UCSD-AML1 (cell line): ENCODE data around the gene LRRC42.

Experiments
- DNase-seq: peaks from one replicate; lab custom pipeline; 2025; ENCODE audit not compliant: unreplicated experiment; lab: John Stamatoyannopoulos, UW

Gene LRRC42

DNA sequence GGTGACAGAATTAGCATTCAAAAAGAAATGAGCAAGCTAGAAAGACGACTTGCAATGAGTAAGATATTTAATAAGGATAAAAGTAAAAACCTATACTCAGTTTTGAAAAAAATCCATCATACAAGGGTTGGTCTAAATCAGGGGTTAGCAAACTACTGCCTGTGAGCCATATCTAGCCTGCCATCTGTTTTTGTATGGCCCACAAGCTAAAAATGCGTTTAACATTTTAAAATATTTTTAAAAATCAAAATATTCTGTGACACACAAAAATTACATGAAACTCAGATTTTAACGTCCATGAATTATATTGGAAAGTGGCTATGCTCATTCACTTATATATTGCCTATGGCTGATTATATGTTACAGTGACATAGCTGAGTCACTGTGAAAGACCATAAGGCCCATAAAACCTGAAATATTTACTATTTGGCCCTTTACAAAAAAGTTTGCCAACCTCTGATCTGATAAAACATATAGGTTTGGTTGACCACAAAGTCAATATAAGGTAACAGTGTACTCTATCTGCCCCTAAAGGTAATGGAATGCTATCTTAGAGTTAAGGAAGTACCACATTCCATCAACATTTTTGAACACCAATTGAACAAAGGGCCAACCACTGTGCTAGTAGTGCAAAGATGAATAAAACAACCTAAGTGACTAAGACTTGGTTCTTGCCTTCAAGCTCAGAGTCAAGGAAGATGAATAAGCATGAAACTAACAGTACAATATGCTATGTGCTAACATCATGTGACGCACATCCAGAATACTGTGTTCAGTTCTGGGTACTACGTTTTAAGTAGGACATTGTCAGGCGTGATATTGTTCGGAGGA, 3.8 kb upstream of the LRRC42 start:
- no peak for DNase-seq

DNA sequence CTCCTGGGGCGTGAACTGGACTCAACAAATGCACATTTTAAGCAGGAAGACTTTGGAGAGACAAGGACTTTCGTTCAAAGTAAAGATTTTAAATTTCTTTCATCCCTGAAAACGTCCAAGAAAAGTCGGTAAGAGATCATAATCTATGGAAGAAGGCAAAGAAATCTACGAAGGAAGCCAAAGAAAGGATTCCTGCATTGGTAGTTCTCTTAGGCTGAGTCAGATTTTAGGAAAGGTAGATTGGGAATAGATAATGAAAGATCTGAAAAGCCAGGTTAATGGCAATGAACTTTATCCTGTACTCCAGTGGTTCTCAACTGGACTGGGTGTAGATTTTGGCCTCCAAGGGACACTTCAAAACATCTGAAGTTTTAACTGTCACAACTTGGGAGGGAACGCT, 3.1 kb upstream of the LRRC42 start:
- no peak for DNase-seq

- no peak for DNase-seq
These were observed 2.6 kb upstream of the LRRC42 start for GRCh38 chr1:53943490-53944043.

- no peak for DNase-seq
These were observed 1.5 kb upstream of the LRRC42 start for GRCh38 chr1:53944469-53945182.

DNA sequence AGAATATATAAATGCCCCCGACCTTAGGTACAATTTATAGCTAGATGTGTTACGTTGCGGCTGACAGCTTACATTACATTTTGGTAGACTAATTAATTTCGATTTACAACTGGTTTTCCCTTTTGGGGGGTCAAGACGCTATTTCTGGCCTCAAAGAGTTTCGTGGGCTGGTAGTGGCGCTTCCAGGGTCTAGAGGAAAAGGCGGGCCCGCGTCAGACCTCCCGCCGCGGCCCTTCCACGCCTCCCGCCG, 1.0 kb upstream of the LRRC42 start:
- DNase-seq: no peak

DNA sequence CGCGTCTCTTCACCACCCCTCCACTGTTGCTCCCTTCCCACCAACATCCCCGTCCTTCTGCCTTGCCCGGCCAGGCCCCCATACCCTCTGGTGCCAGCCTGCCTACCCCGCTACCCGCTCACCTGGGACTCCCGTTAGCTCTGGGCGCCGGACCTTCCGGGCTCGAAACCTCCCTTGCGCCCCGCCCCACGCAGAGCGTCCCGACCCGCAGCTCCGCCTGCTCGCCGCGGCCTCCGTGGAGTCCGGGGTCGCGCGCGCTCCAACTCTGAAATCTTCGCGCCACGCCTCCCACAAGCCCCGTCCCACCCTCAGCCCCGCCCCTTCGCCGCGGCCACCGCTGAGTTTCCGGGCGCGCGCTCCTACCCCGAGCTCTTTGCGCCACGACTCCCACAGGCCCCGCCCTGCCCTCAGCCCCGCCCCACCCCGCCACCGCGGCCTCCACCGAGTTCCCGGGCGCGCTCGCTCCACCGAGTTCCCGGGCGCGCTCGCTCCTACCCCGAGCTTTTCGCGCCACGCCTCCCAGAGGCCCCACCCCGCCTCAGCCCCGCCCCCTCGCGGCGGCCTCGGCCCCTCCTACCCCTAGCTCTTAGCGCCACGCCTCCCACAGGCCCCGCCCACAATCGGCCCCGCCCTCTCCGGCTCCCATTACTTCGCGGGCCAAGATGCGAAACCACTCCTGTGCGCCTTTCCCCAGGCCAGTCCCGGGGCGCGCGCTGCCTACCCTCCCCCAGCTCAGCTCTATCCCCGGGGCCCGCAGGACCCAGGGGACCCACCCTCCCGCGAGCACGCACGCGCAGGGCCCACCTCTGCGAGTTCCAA, 508 bp upstream of the LRRC42 start, which contains the start of gene IFT25:
TSS of gene IFT25 (minus strand) at position 267 of the 819 bp plus-strand sequence. CDS start 5,617 bp downstream, outside the sequence.
- DNase-seq: peak; percentile 100

DNA sequence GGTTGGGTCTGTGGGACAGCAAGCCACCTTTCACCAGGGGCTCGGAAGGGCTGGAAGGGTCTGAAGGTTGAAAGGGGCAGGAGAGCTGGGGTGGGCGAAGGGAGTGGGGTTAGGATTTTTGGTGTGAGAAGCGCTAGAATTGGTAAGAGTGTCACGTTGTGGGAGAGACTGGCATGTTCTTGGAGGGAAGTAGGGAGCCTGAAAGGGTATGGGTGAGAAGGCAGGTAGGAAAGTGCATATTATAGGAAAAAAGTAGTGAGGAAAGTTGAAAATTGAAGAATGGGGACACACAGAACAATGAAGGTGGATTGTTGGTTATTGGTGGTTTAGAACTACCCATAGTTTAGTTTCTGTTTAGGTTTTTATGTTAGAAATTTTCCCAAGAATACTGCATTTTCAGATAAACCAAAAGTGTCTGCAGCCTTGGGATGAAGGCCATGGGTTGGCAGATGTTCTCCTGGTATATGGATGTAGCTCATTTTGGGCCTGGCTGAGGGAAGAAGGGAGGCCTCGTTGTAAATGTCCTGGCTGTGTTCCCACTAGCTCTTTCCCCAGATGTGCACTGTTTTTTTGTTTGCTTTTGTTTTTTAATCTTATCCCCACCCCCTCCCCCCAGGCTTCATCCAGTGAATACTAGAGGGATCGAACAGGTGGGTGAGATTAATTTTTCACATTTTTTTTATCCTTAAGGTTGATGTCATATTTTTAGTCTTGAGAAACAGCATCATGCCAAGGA, 1.2 kb downstream of the LRRC42 start:
- DNase-seq: no peak

DNA sequence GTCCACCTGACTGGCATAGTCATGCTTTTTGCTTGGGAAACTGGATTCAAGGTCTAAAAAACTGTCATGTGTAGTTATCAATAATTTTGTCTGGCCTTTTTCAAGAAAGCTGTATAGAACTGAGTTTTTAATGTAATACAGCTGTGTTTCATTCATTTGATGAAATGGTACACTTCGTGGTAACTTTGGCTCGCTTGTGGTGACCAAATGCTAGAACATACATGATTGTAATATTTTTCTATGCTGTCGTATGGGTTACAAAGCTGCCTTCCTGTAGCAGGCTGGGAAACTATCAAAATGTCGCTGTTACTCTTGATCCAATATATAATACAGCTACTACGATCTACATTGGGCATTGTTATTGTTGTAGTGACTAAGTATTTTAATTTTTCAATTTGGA, 2.1 kb downstream of the LRRC42 start:
- DNase-seq: no peak

- no peak for DNase-seq
These were observed 3.2 kb downstream of the LRRC42 start for GRCh38 chr1:53949023-53949990.

GRCh38 chr1:53951697-53952096, 5.5 kb downstream of the LRRC42 start:
- no peak for DNase-seq

DNA sequence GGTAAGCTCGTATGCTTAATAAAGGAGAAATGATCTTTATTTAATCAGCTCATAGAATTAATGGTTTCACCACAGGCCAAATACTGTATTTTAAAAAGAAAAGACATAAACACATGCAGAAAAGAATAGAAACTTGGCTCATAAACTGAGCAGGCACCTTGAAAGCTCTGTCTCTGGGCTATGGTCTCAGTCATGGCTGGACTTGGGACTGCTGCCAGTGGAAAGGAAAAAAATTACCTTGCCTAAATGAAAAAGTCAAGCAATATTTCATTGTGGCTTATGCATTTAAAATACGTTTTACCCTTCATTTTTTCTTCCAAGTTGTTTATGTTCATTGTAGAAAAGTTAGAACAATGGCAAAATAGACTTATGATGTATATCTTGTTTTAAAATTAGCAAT, 8.0 kb downstream of the LRRC42 start:
- no peak for DNase-seq

GRCh38 chr1:53956308-53957168, 10.4 kb downstream of the LRRC42 start:
- DNase-seq: no peak

DNA sequence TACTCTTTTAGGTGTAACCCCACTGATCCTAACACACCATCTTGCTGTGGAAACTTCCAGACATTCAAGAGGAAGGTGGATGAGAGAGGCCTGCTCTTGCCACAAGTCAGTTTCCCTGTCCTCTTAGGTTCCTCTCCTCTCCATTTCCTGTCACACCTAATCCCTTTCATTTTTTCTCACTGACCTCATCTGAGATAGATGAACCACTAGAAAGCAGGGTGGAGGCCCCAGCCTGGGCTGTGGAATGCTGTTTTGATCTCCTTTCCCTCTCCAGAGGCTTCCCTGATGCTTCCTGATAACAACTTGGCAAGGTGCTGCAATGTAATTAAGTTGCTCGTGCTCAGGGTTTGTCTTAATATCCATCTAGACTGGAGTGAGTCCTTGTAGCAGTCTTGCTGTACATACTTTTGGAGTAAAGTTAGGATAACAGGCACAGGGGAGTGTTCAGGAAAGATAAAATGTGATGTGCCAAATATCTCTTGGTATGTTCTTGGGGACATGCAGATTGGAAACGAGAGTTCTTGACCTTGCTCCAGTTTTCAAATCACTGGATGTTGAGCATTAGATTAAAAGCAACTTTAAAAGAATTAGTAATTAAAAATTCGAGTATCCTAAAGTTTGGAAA, 11.2 kb downstream of the LRRC42 start:
- DNase-seq: no peak

- DNase-seq: no peak
These were observed 13.6 kb downstream of the LRRC42 start for GRCh38 chr1:53959664-53960250.

DNA sequence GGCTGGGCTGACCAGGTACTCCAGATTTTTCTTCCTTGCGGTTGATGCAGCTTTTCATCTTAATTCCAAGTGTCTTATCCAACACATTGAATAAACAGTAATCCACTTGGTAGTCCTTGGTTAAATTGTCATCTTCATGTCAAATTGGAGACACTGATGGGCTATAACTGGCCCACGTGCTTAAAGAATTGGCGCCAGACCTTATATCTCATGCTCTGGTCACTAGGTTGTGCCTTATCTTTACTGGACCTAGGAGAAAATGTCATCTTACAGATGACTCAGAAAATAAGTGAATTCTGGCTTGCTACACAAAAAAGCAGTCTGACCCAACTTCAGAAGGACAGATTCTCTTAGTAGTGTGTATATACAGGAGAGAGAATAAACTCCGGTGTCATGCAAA, 16.2 kb downstream of the LRRC42 start:
- DNase-seq: no peak

DNA sequence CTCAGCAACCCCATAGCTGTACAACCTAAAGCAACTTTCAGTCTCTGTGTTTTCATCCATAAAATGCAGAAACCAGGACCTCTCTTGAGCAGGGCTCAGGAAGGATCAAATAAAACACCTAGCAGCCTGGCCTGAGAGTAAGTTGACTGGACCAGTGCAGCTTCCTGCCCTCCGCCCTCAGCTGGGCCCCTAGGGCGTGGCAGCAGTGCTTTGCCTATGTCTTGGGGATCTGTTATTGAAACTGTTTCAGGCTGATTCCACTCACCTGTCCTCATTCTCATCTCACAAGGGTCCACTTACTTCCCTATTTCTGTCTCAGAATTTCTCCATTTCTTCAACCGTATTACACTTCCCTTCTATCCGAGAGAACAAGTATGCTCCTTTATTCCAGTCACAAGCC, 17.3 kb downstream of the LRRC42 start:
- no peak for DNase-seq

- no peak for DNase-seq
These were observed 18.0 kb downstream of the LRRC42 start for GRCh38 chr1:53964109-53964508.

DNA sequence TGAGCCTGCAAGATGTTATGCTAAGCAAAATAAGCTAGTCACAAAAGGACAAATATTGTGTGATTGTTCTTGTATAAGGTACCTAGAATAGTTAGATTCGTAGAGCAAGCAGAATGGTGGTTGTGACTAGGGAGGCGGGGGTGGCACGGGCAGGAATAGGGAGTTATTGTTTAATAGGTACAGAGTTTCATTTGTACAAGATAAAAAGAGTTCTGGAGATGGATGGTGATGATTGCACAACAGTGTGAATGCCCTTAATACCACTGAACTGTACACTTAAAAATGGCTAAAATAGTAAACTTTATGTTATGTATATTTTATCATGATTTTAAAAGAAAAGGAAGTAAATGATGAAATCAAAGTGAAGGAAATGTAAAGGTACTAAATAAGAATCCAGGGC, 20.6 kb downstream of the LRRC42 start:
- DNase-seq: no peak
